H1 (cell line): ENCODE data around the gene CLUH. TPM values are rescaled to one million over a fixed set of nuclear protein-coding genes. Genes with fewer than 3 reads are reported as not detected.

Source experiments
- CTCF ChIA-PET: fragments of 300-600 bp; sonication (Branson Sonifier 250); formaldehyde crosslinking; loops from one replicate; lab custom pipeline; 2021; ENCODE audit not compliant: partially characterized antibody; lab: Charles Lee
- POLR2A ChIA-PET: fragments of 300-600 bp; sonication (Branson Sonifier 250); formaldehyde crosslinking; loops from one replicate; lab custom pipeline; 2021; ENCODE audit warnings: inconsistent platforms; ENCODE audit not compliant: partially characterized antibody; lab: Charles Lee
- DNase-seq, 2 experiments: peaks; one replicate each; pipeline versions ENCODE4 v3.0.0 to v3.0.0-alpha.2; 2010 to 2022; ENCODE audit warnings: low spot score in 2 of 2, low read depth in 1 of 2, mixed read lengths in 1 of 2
- FAIRE-seq: peaks from 2 replicates; lab custom pipeline; 2011; peaks lifted over from hg19 to GRCh38; lab: Jason Lieb, UNC
- H2AFZ ChIP-seq: 2 replicates; pipeline ENCODE4 v1.8.1; 2012; ENCODE audit warnings: low read length, inconsistent platforms
- H2AK5ac ChIP-seq: 2 replicates; pipeline ENCODE4 v1.6.1; 2013; ENCODE audit warnings: low read depth, low read length
- H2BK120ac ChIP-seq: replicated peaks from 2 replicates; pipeline ENCODE3; 2013; ENCODE audit warnings: low read depth, low read length, inconsistent platforms
- H2BK12ac ChIP-seq: 2 replicates; pipeline ENCODE4 v1.6.1; 2013; ENCODE audit warnings: low read depth, low read length
- H2BK15ac ChIP-seq: 2 replicates; pipeline ENCODE4 v1.6.1; 2013; ENCODE audit warnings: low read length
- H2BK20ac ChIP-seq: 2 replicates; pipeline ENCODE4 v1.6.1; 2013; ENCODE audit warnings: low read length
- H2BK5ac ChIP-seq: 2 replicates; pipeline ENCODE4 v1.6.1; 2013; ENCODE audit warnings: low read depth, low read length
- H3K14ac ChIP-seq: 2 replicates; pipeline ENCODE4 v1.6.1; 2013; ENCODE audit warnings: inconsistent platforms; ENCODE audit not compliant: insufficient read length
- H3K18ac ChIP-seq: 2 replicates; pipeline ENCODE4 v1.6.1; 2013; ENCODE audit warnings: low read length; ENCODE audit errors: extremely low read depth
- H3K23ac ChIP-seq: 2 replicates; pipeline ENCODE4 v1.6.1; 2013; ENCODE audit warnings: inconsistent platforms; ENCODE audit not compliant: insufficient read length
- H3K23me2 ChIP-seq: 2 replicates; pipeline ENCODE4 v1.6.1; 2013; ENCODE audit warnings: low read depth, low read length
- H3K27ac ChIP-seq: 2 replicates; pipeline ENCODE4 v1.6.1; 2011; ENCODE audit warnings: low read depth, low read length, inconsistent platforms
- H3K27me3 ChIP-seq, 4 experiments: replicated peaks in 1 of 4; 1 replicate in 1 of 4; 2 replicates in 3 of 4; pipeline versions ENCODE4 v1.6.1 to v1.8.1; 2011 to 2013; ENCODE audit warnings: low read length in 3 of 4, mild to moderate bottlenecking in 3 of 4, inconsistent platforms in 2 of 4, mixed read lengths in 2 of 4, moderate library complexity in 1 of 4; ENCODE audit not compliant: control insufficient read depth in 3 of 4, insufficient read depth in 3 of 4; ENCODE audit errors: extremely low read depth in 1 of 4
- H3K36me3 ChIP-seq, 4 experiments: 2 replicates each; pipeline versions ENCODE4 v1.6.1 to v1.8.1; 2011 to 2013; ENCODE audit warnings: mild to moderate bottlenecking in 4 of 4, low read length in 3 of 4, moderate library complexity in 2 of 4, control low read depth in 1 of 4, inconsistent platforms in 1 of 4; ENCODE audit not compliant: insufficient read depth in 4 of 4, control insufficient read depth in 2 of 4
- H3K4ac ChIP-seq: replicated peaks from 2 replicates; pipeline ENCODE3; 2013; ENCODE audit warnings: low read length, low read depth, mixed read lengths, inconsistent platforms; ENCODE audit not compliant: insufficient read length
- H3K4me1 ChIP-seq, 4 experiments: replicated peaks in 1 of 4; 1 replicate in 1 of 4; 2 replicates in 3 of 4; pipeline versions ENCODE4 v1.6.1 to v1.8.1; 2011 to 2013; ENCODE audit warnings: low read length in 3 of 4, inconsistent platforms in 2 of 4, mixed read lengths in 1 of 4; ENCODE audit not compliant: insufficient read depth in 4 of 4, control insufficient read depth in 3 of 4
- H3K4me2 ChIP-seq, 2 experiments: 2 replicates each; pipeline versions ENCODE4 v1.6.1 to v1.8.1; 2011 to 2013; ENCODE audit warnings: low read depth in 2 of 2, low read length in 2 of 2, control low read depth in 1 of 2, inconsistent platforms in 1 of 2, mild to moderate bottlenecking in 1 of 2; ENCODE audit not compliant: insufficient read depth in 1 of 2
- H3K4me3 ChIP-seq, 4 experiments: fragments of 200-600, 300-600 bp in 1 of 4; sonication (generic), shearing (Covaris generic), sonication (Bioruptor Twin) in 1 of 4; 2 replicates each; pipeline versions ENCODE4 v1.5.1 to v1.8.1; 2011 to 2016; ENCODE audit warnings: low read length in 4 of 4, low read depth in 3 of 4, control low read depth in 2 of 4, inconsistent platforms in 2 of 4, mild to moderate bottlenecking in 2 of 4, mixed read lengths in 1 of 4, moderate library complexity in 1 of 4; ENCODE audit not compliant: insufficient read depth in 2 of 4; ENCODE audit errors: extremely low read depth in 1 of 4
- H3K56ac ChIP-seq: replicated peaks from 2 replicates; pipeline ENCODE3; 2013; ENCODE audit warnings: low read depth, mild to moderate bottlenecking, mixed read lengths, low read length, inconsistent platforms; ENCODE audit not compliant: insufficient read length
- H3K79me1 ChIP-seq: 2 replicates; pipeline ENCODE4 v1.6.1; 2013; ENCODE audit warnings: low read depth, low read length, control low read depth
- H3K79me2 ChIP-seq, 2 experiments: 2 replicates each; pipeline versions ENCODE4 v1.6.1 to v1.8.1; 2012 to 2013; ENCODE audit warnings: low read length in 2 of 2, mild to moderate bottlenecking in 2 of 2, inconsistent platforms in 1 of 2; ENCODE audit not compliant: insufficient read depth in 2 of 2, control insufficient read depth in 1 of 2
- H3K9ac ChIP-seq, 4 experiments: replicated peaks in 1 of 4; 1 replicate in 1 of 4; 2 replicates in 3 of 4; pipeline versions ENCODE4 v1.6.1 to v1.8.1; 2011 to 2013; ENCODE audit warnings: low read depth in 3 of 4, low read length in 3 of 4, control low read depth in 2 of 4, mild to moderate bottlenecking in 2 of 4, moderate library complexity in 2 of 4, inconsistent platforms in 1 of 4; ENCODE audit errors: extremely low read depth in 1 of 4
- H3K9me3 ChIP-seq, 2 experiments: 2 replicates each; pipeline versions ENCODE4 v1.6.1 to v1.8.1; 2012 to 2013; ENCODE audit warnings: mild to moderate bottlenecking in 2 of 2, moderate library complexity in 2 of 2, control low read depth in 1 of 2, inconsistent platforms in 1 of 2, low read depth in 1 of 2, low read length in 1 of 2, mixed read lengths in 1 of 2; ENCODE audit not compliant: insufficient read depth in 2 of 2
- H4K20me1 ChIP-seq, 2 experiments: replicated peaks in 1 of 2; 2 replicates each; pipeline versions ENCODE3 to v1.8.1; 2011 to 2013; ENCODE audit warnings: inconsistent platforms in 2 of 2, low read length in 2 of 2, mild to moderate bottlenecking in 1 of 2; ENCODE audit not compliant: insufficient read depth in 2 of 2, control insufficient read depth in 1 of 2
- H4K5ac ChIP-seq: 2 replicates; pipeline ENCODE4 v1.6.1; 2013; ENCODE audit warnings: low read length, low read depth, mixed read lengths, inconsistent platforms; ENCODE audit not compliant: insufficient read length
- H4K8ac ChIP-seq: 2 replicates; pipeline ENCODE4 v1.8.0; 2013; ENCODE audit warnings: mild to moderate bottlenecking, moderate library complexity, low read length, inconsistent platforms; ENCODE audit not compliant: insufficient read depth; ENCODE audit errors: extremely low read depth
- H4K91ac ChIP-seq: replicated peaks from 2 replicates; pipeline ENCODE3; 2013; ENCODE audit warnings: low read length, mixed read lengths, inconsistent platforms; ENCODE audit not compliant: insufficient read length
- KDM5A ChIP-seq: fragments of 200-600 bp; IDR thresholded peaks from 2 replicates; pipeline ENCODE4 v1.7.1; 2012; ENCODE audit warnings: mild to moderate bottlenecking, low read length, inconsistent platforms, mixed read lengths
- WGBS, 2 experiments: shearing (Covaris generic) in 1 of 2; methylation state at CpG; one replicate each; pipeline versions ENCODE4 v1.1.6 to v1.1.7; 2013 to 2015; ENCODE audit warnings: low lambda C conversion rate in 2 of 2, mixed read lengths in 2 of 2, inconsistent platforms in 1 of 2, low coverage in 1 of 2, missing lambda C conversion rate in 1 of 2; ENCODE audit not compliant: insufficient replicate concordance in 2 of 2, insufficient coverage in 1 of 2, insufficient read length in 1 of 2; ENCODE audit errors: extremely low coverage in 1 of 2, missing lambda C conversion rate in 1 of 2; 5-methylcytosine and 5-hydroxymethylcytosine counted together
- polyA plus RNA-seq, 7 experiments: library from polyadenylated mRNA; depleted of rRNA in 3 of 7; stranded (reverse) in 5 of 7; unstranded in 2 of 7; fragments of >200 nt in 5 of 7; fragments of 200-250 nt in 2 of 7; gene quantifications; 1 replicate in 5 of 7; 2 replicates in 1 of 7; 4 replicates in 1 of 7; pipeline versions ENCODE4 v1.2.1 to v1.2.3, GENCODE V29; 2011 to 2013; ENCODE audit warnings: missing spikeins in 2 of 7, mixed read lengths in 2 of 7
- total RNA-seq: library from RNA; stranded (reverse); fragmentation: NEBNext Ultra II Directional; extraction: Animal tissue kit (Norgen Biotek cat#: 25700); gene quantifications from 2 replicates; pipeline ENCODE4 v1.2.1, GENCODE V29; 2021

CLUH gene
- total and polyA plus RNA-seq, 2 of the 8 experiments (the other 6 are each of a cell fraction or from before 2014, with no cell fraction given), result 33.6 to 98.6 TPM

DNA sequence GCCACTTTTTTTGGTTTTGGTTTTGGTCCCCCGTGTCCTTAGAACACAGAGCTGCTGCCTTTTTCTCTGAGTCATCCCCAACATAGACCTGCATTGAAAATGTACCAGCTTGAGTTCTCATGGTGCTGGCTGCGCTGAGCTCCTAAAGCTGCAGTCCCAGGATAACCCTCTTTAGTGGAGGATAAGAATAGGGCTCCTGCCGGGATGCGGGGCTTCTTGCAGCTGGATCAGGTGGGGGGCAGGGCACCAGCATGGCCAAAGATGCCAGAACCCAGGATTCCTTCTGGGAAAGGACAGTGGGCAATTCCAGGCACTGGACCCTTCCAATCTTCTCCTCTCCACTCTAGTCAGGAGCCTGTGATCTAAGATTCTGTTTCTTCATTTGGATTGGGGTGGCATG is 8.3 kb upstream of the CLUH start:
- Histone ChIP-seq H3K9ac (no peak overlapping the region), H3K79me2 (no peaks in the 10 kb centered on the region), H3K4me3 (no peak overlapping the region; a peak in 2 of 8 replicates), H3K4me2 (peak overlapping the region; percentile 19 to 47; a peak in 3 of 4 replicates), H3K79me1 (no peaks in the 10 kb centered on the region), H3K23ac (no peak overlapping the region), H3K9me3 (no peaks in the 10 kb centered on the region), H3K23me2 (peaks cover 9% of the 10 kb centered on the region; the same call in 1 of the 2 replicates), H4K8ac (no peak overlapping the region), H2BK20ac (no peak overlapping the region), H3K36me3 (no peaks in the 10 kb centered on the region), H4K5ac (no peak overlapping the region), H4K91ac (no peak overlapping the region), H4K20me1 (no peaks in the 10 kb centered on the region), H3K4ac (no peak overlapping the region), H3K27ac (no peak overlapping the region), H3K4me1 (peaks cover 3 to 21% (median 9%) of the 10 kb centered on the region in 4 experiments), H2AK5ac (peak overlapping the region; percentile 95; the same call in 1 of the 2 replicates), H3K56ac (no peak overlapping the region), H3K18ac (peak overlapping the region; percentile 78), H2BK12ac (peak overlapping the region; percentile 35; the same call in 1 of the 2 replicates), H2BK5ac (peak overlapping the region; percentile 52), H2BK120ac (no peak overlapping the region), H3K27me3 (no peaks in the 10 kb centered on the region), H3K14ac (no peak overlapping the region), H2AFZ (no peak overlapping the region), H2BK15ac (no peak overlapping the region)
- DNase-seq (no peak), FAIRE-seq (no peak)
- ChIA-PET CTCF (interaction anchor here (10.0 kb wide), 1 partner anchor 12 kb away, joined by 62 read pairs; no protein-coding TSS in a partner anchor), POLR2A (interaction anchor here (0.5 to 1.9 kb wide), 8 partner anchors 9 to 942 kb away, joined by 3 to 8 read pairs (median 4); no protein-coding TSS in a partner anchor)
- no peak for TF ChIP-seq KDM5A
- 85% methylated on average over 4 of the region's 4 CpGs; no CpG with 5 or more reads in 1 of the 2 experiments for WGBS, 2 experiments
